GM23338 (cell line): ENCODE measurements around the gene TARP.
"Not testable (repeated sequence)": the region's sequence is repeated elsewhere in the genome, so short reads cannot be mapped to it uniquely, and the experiment has no call there.

Source experiments
- EZH2 ChIP-seq: fragments of 200-600 bp; sonication (generic); IDR thresholded peaks from one replicate; pipeline ENCODE4 v1.8.0; 2017; ENCODE audit warnings: antibody characterized with exemption, mild to moderate bottlenecking, low read depth; ENCODE audit not compliant: unreplicated experiment
- EZH2phosphoT487 ChIP-seq: fragments of 200-600 bp; sonication (generic); IDR thresholded peaks from one replicate; pipeline ENCODE4 v1.8.1; 2018; ENCODE audit warnings: antibody characterized with exemption; ENCODE audit not compliant: unreplicated experiment
- POLR2AphosphoS5 ChIP-seq: IDR thresholded peaks from 2 replicates; pipeline ENCODE4 v1.6.1; 2016; ENCODE audit warnings: antibody characterized with exemption, low read depth
- TF ChIP-seq, protein P1 (sequence below), 2 experiments: fragments of 200-600 bp in 1 of 2; sonication (generic) in 1 of 2; conservative IDR thresholded peaks; 2 replicates each; pipeline versions ENCODE4 v1.5.1 to v1.6.1; 2016 to 2017; ENCODE audit warnings: antibody characterized with exemption in 2 of 2, low read depth in 2 of 2, mild to moderate bottlenecking in 2 of 2, moderate library complexity in 1 of 2
- TF ChIP-seq, protein P2 (sequence below): IDR thresholded peaks from one replicate; pipeline ENCODE4 v1.6.1; 2018; ENCODE audit warnings: antibody characterized with exemption; ENCODE audit not compliant: unreplicated experiment

DNA sequence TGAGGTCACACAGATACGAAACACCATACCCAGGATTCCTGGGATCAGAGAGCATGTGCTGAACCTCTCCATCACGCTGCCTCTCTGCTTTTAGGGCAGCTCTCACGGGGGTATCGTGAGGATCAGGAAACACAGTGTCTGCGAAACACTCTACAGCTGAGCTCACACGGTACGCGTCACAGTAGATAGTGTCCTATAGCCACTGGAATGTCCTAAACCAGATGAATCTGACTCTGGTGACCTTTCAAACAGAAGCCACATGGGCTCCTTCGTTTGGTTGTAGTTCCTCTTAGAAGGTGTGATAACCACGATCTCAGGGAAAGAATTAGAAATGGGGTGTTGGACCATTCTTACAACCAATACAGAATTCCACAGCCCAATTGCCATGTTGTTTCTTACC lies 34.3 kb downstream of the TARP start:
- TF ChIP-seq, protein P1, sequence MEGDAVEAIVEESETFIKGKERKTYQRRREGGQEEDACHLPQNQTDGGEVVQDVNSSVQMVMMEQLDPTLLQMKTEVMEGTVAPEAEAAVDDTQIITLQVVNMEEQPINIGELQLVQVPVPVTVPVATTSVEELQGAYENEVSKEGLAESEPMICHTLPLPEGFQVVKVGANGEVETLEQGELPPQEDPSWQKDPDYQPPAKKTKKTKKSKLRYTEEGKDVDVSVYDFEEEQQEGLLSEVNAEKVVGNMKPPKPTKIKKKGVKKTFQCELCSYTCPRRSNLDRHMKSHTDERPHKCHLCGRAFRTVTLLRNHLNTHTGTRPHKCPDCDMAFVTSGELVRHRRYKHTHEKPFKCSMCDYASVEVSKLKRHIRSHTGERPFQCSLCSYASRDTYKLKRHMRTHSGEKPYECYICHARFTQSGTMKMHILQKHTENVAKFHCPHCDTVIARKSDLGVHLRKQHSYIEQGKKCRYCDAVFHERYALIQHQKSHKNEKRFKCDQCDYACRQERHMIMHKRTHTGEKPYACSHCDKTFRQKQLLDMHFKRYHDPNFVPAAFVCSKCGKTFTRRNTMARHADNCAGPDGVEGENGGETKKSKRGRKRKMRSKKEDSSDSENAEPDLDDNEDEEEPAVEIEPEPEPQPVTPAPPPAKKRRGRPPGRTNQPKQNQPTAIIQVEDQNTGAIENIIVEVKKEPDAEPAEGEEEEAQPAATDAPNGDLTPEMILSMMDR (conservative IDR thresholded peaks at IDR 0.05; ENCODE audit: low read depth in 2 of 2): not testable (repeated sequence)
- TF ChIP-seq POLR2AphosphoS5, EZH2, EZH2phosphoT487: not testable (repeated sequence)
- TF ChIP-seq, protein P2, sequence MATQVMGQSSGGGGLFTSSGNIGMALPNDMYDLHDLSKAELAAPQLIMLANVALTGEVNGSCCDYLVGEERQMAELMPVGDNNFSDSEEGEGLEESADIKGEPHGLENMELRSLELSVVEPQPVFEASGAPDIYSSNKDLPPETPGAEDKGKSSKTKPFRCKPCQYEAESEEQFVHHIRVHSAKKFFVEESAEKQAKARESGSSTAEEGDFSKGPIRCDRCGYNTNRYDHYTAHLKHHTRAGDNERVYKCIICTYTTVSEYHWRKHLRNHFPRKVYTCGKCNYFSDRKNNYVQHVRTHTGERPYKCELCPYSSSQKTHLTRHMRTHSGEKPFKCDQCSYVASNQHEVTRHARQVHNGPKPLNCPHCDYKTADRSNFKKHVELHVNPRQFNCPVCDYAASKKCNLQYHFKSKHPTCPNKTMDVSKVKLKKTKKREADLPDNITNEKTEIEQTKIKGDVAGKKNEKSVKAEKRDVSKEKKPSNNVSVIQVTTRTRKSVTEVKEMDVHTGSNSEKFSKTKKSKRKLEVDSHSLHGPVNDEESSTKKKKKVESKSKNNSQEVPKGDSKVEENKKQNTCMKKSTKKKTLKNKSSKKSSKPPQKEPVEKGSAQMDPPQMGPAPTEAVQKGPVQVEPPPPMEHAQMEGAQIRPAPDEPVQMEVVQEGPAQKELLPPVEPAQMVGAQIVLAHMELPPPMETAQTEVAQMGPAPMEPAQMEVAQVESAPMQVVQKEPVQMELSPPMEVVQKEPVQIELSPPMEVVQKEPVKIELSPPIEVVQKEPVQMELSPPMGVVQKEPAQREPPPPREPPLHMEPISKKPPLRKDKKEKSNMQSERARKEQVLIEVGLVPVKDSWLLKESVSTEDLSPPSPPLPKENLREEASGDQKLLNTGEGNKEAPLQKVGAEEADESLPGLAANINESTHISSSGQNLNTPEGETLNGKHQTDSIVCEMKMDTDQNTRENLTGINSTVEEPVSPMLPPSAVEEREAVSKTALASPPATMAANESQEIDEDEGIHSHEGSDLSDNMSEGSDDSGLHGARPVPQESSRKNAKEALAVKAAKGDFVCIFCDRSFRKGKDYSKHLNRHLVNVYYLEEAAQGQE: not testable (repeated sequence)
